GM23248 (cell line): ENCODE measurements around the gene NFKBIB. TPM values are rescaled to one million over a fixed set of nuclear protein-coding genes. Genes with fewer than 3 reads are reported as not detected.
"Not testable (repeated sequence)": the region's sequence is repeated elsewhere in the genome, so short reads cannot be mapped to it uniquely, and the experiment has no call there.

ENCODE experiments used
- DNase-seq: peaks from one replicate; pipeline ENCODE4 v3.0.0-alpha.2; 2015
- H2AFZ ChIP-seq: fragments of 200-600 bp; sonication (generic); 2 replicates; pipeline ENCODE4 v1.6.1; 2016; ENCODE audit warnings: antibody characterized with exemption
- H3F3A ChIP-seq: fragments of 200-600 bp; sonication (generic); 2 replicates; pipeline ENCODE4 v1.6.1; 2016; ENCODE audit warnings: mild to moderate bottlenecking, antibody characterized with exemption, mixed run types; ENCODE audit not compliant: insufficient read depth
- H3K27ac ChIP-seq: fragments of 200-600 bp; sonication (generic); 2 replicates; pipeline ENCODE4 v1.5.1; 2016; ENCODE audit warnings: mild to moderate bottlenecking
- H3K27me3 ChIP-seq: fragments of 200-600 bp; sonication (generic); replicated peaks from 2 replicates; pipeline ENCODE4 v1.6.1; 2016; ENCODE audit warnings: mild to moderate bottlenecking; ENCODE audit not compliant: insufficient read depth
- H3K36me3 ChIP-seq: fragments of 200-600 bp; sonication (generic); 2 replicates; pipeline ENCODE4 v1.6.1; 2016; ENCODE audit warnings: low read depth, mild to moderate bottlenecking
- H3K4me1 ChIP-seq: fragments of 200-600 bp; sonication (generic); 2 replicates; pipeline ENCODE4 v1.6.1; 2016; ENCODE audit warnings: mild to moderate bottlenecking; ENCODE audit not compliant: insufficient read depth
- H3K4me2 ChIP-seq: fragments of 200-600 bp; sonication (generic); one replicate; pipeline ENCODE4 v1.6.1; 2016; ENCODE audit warnings: mild to moderate bottlenecking; ENCODE audit not compliant: unreplicated experiment
- H3K4me3 ChIP-seq: fragments of 200-600 bp; sonication (generic); 2 replicates; pipeline ENCODE4 v1.5.1; 2016; ENCODE audit warnings: mild to moderate bottlenecking
- H3K79me2 ChIP-seq: fragments of 200-600 bp; sonication (generic); 2 replicates; pipeline ENCODE4 v1.6.1; 2016; ENCODE audit warnings: mild to moderate bottlenecking; ENCODE audit not compliant: insufficient read depth
- H3K9ac ChIP-seq: fragments of 200-600 bp; sonication (generic); 2 replicates; pipeline ENCODE4 v1.6.1; 2016; ENCODE audit warnings: mild to moderate bottlenecking
- H3K9me2 ChIP-seq: fragments of 200-600 bp; sonication (generic); 2 replicates; pipeline ENCODE4 v1.6.1; 2016; ENCODE audit warnings: mixed run types, mild to moderate bottlenecking, moderate library complexity; ENCODE audit not compliant: insufficient read depth
- H3K9me3 ChIP-seq: fragments of 200-600 bp; sonication (generic); one replicate; pipeline ENCODE4 v1.6.1; 2017; ENCODE audit warnings: low read depth
- H4K20me1 ChIP-seq: fragments of 200-600 bp; sonication (generic); 2 replicates; pipeline ENCODE4 v1.6.0; 2016; ENCODE audit not compliant: insufficient read depth
- EZH2 ChIP-seq: fragments of 200-600 bp; sonication (generic); IDR thresholded peaks from 2 replicates; pipeline ENCODE4 v1.6.1; 2018; ENCODE audit warnings: antibody characterized with exemption, mild to moderate bottlenecking; ENCODE audit not compliant: insufficient read depth, poor library complexity, severe bottlenecking
- EZH2phosphoT487 ChIP-seq: fragments of 200-600 bp; sonication (generic); IDR thresholded peaks from 2 replicates; pipeline ENCODE4 v1.6.1; 2018; ENCODE audit warnings: antibody characterized with exemption, moderate library complexity, mild to moderate bottlenecking, low read depth; ENCODE audit not compliant: insufficient read depth
- WGBS, 2 experiments: methylation state at CpG; one replicate each; pipeline ENCODE4 v1.1.6; 2015 to 2017; ENCODE audit warnings: low lambda C conversion rate in 2 of 2, low coverage in 1 of 2; ENCODE audit errors: missing lambda C conversion rate in 2 of 2; 5-methylcytosine and 5-hydroxymethylcytosine counted together
- in situ Hi-C: fragments of 300-500 bp; cut with MboI; formaldehyde crosslinking; loops from 2 replicates; pipeline ENCODE4 v1.15.0; 2020
- polyA plus RNA-seq: library from polyadenylated mRNA; unstranded; fragments of >200 nt; fragmentation: Nextera tagmentation; extraction: Ambion mirVana; gene quantifications from 2 replicates; pipeline ENCODE4 v1.2.1, GENCODE V29; 2016
- total RNA-seq: library from RNA; depleted of rRNA; stranded (reverse); fragments of >200 nt; shearing (Covaris generic); gene quantifications from 2 replicates; pipeline ENCODE4 v1.2.3, GENCODE V29; 2014

Gene NFKBIB
- total and polyA plus RNA-seq, 2 experiments from 2014 or later, result 12.8 to 18.0 TPM

DNA sequence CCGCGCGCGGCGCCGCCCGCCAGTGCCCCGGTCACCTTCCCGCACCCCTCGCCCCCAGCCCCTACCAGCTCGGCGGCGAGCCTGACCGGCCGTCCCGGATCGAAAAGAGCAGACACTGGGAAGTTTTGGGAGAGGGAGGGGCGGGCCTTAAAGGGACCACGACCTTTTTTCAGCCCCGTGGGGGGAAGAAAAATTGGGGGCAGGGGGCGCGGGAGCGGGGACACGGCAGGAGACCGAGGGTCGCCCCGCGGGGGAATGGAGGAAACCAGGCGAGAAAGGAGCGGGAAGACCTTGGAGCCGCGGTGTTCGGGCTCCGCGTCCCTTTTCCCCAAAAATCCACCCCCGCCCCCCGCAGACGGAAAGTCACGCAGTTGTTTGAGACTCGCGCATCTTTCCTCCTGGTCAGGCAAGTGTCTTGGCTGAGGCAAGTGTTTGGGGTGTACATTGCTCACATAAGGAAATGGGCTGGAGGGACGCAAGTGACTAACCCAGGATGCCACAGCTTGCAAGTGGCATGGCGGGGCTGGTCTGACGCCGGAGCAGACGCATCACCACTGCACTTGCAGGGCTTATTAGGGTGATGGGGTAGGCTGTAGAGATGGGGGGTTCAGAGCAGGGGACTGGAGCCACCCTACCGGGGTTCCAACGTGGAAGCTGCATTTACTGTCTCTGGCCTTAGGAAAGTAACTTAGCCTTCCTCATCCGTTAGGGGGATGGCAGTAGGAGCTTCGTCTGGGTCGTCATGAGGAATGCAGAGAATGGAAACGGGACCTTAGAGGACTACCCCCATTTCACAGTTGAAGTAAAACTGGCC, 47.3 kb upstream of the NFKBIB start:
- in situ Hi-C loops, result no loop called here
- Histone ChIP-seq H3F3A (peaks cover 24% of the 10 kb centered on the region), H3K4me3 (peak overlapping the region; percentile 82), H3K27ac (peak overlapping the region; percentile 95), H3K9ac (peak overlapping the region; percentile 96), H4K20me1 (peaks cover 4% of the 10 kb centered on the region; the same call in 1 of the 2 replicates), H3K4me2 (peak overlapping the region; percentile 75), H3K9me2 (no peaks in the 10 kb centered on the region), H2AFZ (peak overlapping the region; percentile 86), H3K27me3 (no peaks in the 10 kb centered on the region), H3K79me2 (peaks cover 17% of the 10 kb centered on the region), H3K36me3 (no peaks in the 10 kb centered on the region; the same call in 1 of the 2 replicates), H3K4me1 (peaks cover 13% of the 10 kb centered on the region; the same call in 1 of the 2 replicates), H3K9me3 (no peaks in the 10 kb centered on the region)
- no peak for TF ChIP-seq EZH2
- no peak for TF ChIP-seq EZH2phosphoT487
- WGBS, 2 experiments, result 2% methylated on average over 22 to 44 of the region's 52 CpGs
- DNase-seq, result peak; percentile 93

GRCh38 chr19:38853214-38853613, 46.6 kb upstream of the NFKBIB start:
- no peaks in the 10 kb centered on the region for H4K20me1 ChIP-seq
- peak overlapping the region; percentile 86 for H2AFZ ChIP-seq
- in situ Hi-C loops, result no loop called here
- H3K4me3 ChIP-seq, result peak overlapping the region; percentile 82
- H3K27ac ChIP-seq, result peak overlapping the region; percentile 95
- H3K36me3 ChIP-seq, result no peaks in the 10 kb centered on the region; the same call in 1 of the 2 replicates
- no peak for TF ChIP-seq EZH2
- TF ChIP-seq EZH2phosphoT487, result no peak
- H3K79me2 ChIP-seq, result peaks cover 9% of the 10 kb centered on the region
- DNase-seq, result no peak
- 84 to 88% methylated on average over 17 of the region's 17 CpGs for WGBS, 2 experiments
- peak overlapping the region; percentile 96 for H3K9ac ChIP-seq
- no peaks in the 10 kb centered on the region for H3K9me2 ChIP-seq
- no peaks in the 10 kb centered on the region for H3K27me3 ChIP-seq
- no peaks in the 10 kb centered on the region for H3K9me3 ChIP-seq
- H3K4me2 ChIP-seq, result peak overlapping the region; percentile 75
- peaks cover 6% of the 10 kb centered on the region; the same call in 1 of the 2 replicates for H3K4me1 ChIP-seq
- peaks cover 19% of the 10 kb centered on the region for H3F3A ChIP-seq

- H3F3A ChIP-seq, result peaks cover 10% of the 10 kb centered on the region; the same call in 1 of the 2 replicates
- H3K9ac ChIP-seq, H3K79me2 ChIP-seq, H3K4me1 ChIP-seq, H3K36me3 ChIP-seq, H3K27ac ChIP-seq, H2AFZ ChIP-seq, H3K4me3 ChIP-seq, H3K4me2 ChIP-seq, H3K9me3 ChIP-seq, H3K9me2 ChIP-seq, H3K27me3 ChIP-seq, in situ Hi-C loops, H4K20me1 ChIP-seq, DNase-seq: not testable (repeated sequence)
- 40 to 55% methylated on average over 3 of the region's 3 CpGs for WGBS, 2 experiments
These were observed 44.8 kb upstream of the NFKBIB start for GRCh38 chr19:38854961-38855360.

DNA sequence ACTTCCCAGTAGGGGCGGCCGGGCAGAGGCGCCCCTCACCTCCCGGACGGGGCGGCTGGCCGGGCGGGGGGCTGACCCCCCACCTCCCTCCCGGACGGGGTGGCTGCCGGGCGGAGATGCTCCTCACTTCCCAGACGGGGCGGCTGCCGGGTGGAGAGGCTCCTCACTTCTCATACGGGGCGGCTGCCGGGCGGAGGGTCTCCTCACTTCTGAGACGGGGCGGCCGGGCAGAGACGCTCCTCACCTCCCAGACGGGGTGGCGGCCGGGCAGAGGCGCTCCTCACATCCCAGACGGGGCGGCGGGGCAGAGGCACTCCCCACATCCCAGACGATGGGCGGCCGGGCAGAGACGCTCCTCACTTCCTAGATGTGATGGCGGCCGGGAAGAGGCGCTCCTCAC, 44.0 kb upstream of the NFKBIB start:
- H3K9ac ChIP-seq, H4K20me1 ChIP-seq, DNase-seq, H2AFZ ChIP-seq, H3K9me2 ChIP-seq, H3K27me3 ChIP-seq, H3K27ac ChIP-seq, H3K36me3 ChIP-seq, H3K4me2 ChIP-seq, H3K79me2 ChIP-seq, H3K9me3 ChIP-seq, H3K4me1 ChIP-seq, H3F3A ChIP-seq, in situ Hi-C loops, H3K4me3 ChIP-seq: not testable (repeated sequence)
- whole genome bisulfite sequencing, 2 experiments, result 93 to 94% methylated on average over 3 to 22 of the region's 37 CpGs

DNA sequence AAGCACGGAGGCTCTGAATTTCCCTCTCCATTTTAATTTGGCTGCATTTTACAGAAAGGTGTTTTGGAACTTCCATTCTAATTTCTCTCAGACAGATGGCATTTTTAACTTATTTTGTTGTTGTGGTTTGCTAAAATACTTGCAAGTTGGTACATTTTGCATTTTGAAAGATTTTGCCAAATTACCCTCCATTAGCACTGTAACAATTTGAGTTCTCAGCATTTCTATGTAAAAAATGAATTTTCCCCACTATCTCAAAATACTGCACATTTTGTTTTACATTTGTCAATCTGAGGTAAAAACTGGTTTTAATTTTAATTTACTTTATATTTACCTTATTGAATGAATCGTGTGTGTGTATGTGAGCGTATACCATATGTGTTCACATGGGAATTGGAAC, 43.0 kb upstream of the NFKBIB start:
- Histone ChIP-seq H3K4me1 (peaks cover 4% of the 10 kb centered on the region; the same call in 1 of the 2 replicates), H3K9ac (no peak overlapping the region), H3K9me2 (no peaks in the 10 kb centered on the region), H3K4me3 (no peak overlapping the region), H3K4me2 (no peak overlapping the region), H4K20me1 (no peaks in the 10 kb centered on the region), H3K9me3 (no peaks in the 10 kb centered on the region), H3K36me3 (no peaks in the 10 kb centered on the region), H3F3A (no peaks in the 10 kb centered on the region), H2AFZ (no peak overlapping the region), H3K79me2 (no peaks in the 10 kb centered on the region), H3K27ac (no peak overlapping the region), H3K27me3 (no peaks in the 10 kb centered on the region)
- TF ChIP-seq EZH2phosphoT487 (no peak), EZH2 (no peak)
- DNase-seq, result no peak
- WGBS, 2 experiments, result 82 to 86% methylated on average over 3 of the region's 3 CpGs
- in situ Hi-C loops, result no loop called here

DNA sequence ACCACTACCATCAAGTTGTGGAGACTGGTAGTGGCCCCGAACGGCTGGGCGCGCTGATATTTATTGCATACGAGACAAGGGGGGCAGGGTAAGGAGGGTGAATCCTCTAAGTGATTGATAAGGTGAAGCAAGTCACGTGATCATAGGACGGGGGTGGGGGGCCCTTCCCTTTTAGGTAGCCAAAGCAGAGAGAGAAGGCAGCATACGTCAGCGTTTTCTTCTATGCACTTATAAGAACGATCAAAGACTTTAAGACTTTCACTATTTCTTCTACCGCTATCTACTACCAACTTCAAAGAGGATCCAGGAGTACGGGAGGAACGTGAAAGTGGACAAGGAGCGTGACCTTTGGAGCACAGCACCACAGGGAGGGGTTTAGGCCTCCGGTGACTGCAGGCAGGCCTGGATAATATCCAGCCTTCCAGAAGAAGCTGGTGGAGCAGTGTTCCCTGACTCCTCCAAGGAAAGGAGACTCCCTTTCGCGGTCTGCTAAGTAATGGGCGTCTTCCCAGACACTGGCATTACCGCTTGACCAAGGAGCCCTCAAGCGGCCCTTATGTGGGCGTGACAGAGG, 40.1 kb upstream of the NFKBIB start:
- H3K36me3 ChIP-seq, H3K79me2 ChIP-seq, H4K20me1 ChIP-seq, H3K27me3 ChIP-seq, H3K9ac ChIP-seq, H3K4me3 ChIP-seq, H3K27ac ChIP-seq, H2AFZ ChIP-seq, H3K9me3 ChIP-seq, DNase-seq, H3K9me2 ChIP-seq, H3K4me2 ChIP-seq, H3F3A ChIP-seq, H3K4me1 ChIP-seq, in situ Hi-C loops: not testable (repeated sequence)
- 48 to 51% methylated on average over 21 of the region's 21 CpGs for WGBS, 2 experiments
